NCI-H524 (cell line): ENCODE data around the gene ADARB1.
A peak's percentile ranks its signal among the peaks of the same experiment; 100 is the strongest.
"Not testable (repeated sequence)": the region's sequence is repeated elsewhere in the genome, so short reads cannot be mapped to it uniquely, and the experiment has no call there.

Source experiments
- DNase-seq, 2 experiments: peaks; one replicate each; lab custom pipeline; 2025; lab: John Stamatoyannopoulos, UW

ADARB1 gene

GRCh38 chr21:45074048-45074817 lies at the start of gene ADARB1:
Gene ADARB1 (plus strand): TSS chr21:45074580. CDS start chr21:45171657, 97,077 bp downstream.
- DNase-seq, result peak; percentile 53 to 71

- no peak for DNase-seq
Measured at GRCh38 chr21:45026066-45026745, 48.2 kb upstream of the ADARB1 start.

GRCh38 chr21:45026826-45027225 lies 47.6 kb upstream of the ADARB1 start:
- peak in 1 of 2 experiments; percentile 60 for DNase-seq

GRCh38 chr21:45027241-45028196 lies 46.9 kb upstream of the ADARB1 start:
- no peak for DNase-seq

- DNase-seq, result not testable (repeated sequence)
Measured at GRCh38 chr21:45028645-45029044, 45.7 kb upstream of the ADARB1 start.

GRCh38 chr21:45029298-45029947 lies 45.0 kb upstream of the ADARB1 start:
- DNase-seq, result peak; percentile 70 to 87

GRCh38 chr21:45029948-45030681 lies 44.3 kb upstream of the ADARB1 start:
- peak; percentile 35 to 70 for DNase-seq

GRCh38 chr21:45030682-45031570 lies 43.5 kb upstream of the ADARB1 start:
- no peak for DNase-seq

- no peak for DNase-seq
Measured at GRCh38 chr21:45031571-45032191, 42.7 kb upstream of the ADARB1 start.

GRCh38 chr21:45032332-45032731 lies 42.0 kb upstream of the ADARB1 start:
- no peak for DNase-seq

- DNase-seq, result no peak
Measured at GRCh38 chr21:45032977-45033710, 41.2 kb upstream of the ADARB1 start.

GRCh38 chr21:45033791-45034555 lies 40.4 kb upstream of the ADARB1 start:
- DNase-seq, result no peak

- DNase-seq, result no peak
Measured at GRCh38 chr21:45034556-45035476, 39.6 kb upstream of the ADARB1 start.

- DNase-seq, result no peak
Measured at GRCh38 chr21:45035477-45035848, 38.9 kb upstream of the ADARB1 start.

GRCh38 chr21:45036630-45037029 lies 37.8 kb upstream of the ADARB1 start:
- no peak for DNase-seq

- DNase-seq, result no peak
Measured at GRCh38 chr21:45037986-45038385, 36.4 kb upstream of the ADARB1 start.
